Sciatic nerve (tissue), 2 donors: ENCODE data around the gene GRK3. TPM values are rescaled to one million over a fixed set of nuclear protein-coding genes. Genes with fewer than 3 reads are reported as not detected.
"Not testable (repeated sequence)": the region's sequence is repeated elsewhere in the genome, so short reads cannot be mapped to it uniquely, and the experiment has no call there.

Experiments used
- ATAC-seq: fragments of 200-7000 bp; cut with Tn5 transposase; one replicate; pipeline ENCODE4 v1.9.1; 2020; ENCODE audit warnings: mild to moderate bottlenecking, moderate library complexity
- DNase-seq: peaks from one replicate; pipeline ENCODE4 v3.0.0-alpha.2; 2020; ENCODE audit warnings: low spot score
- intact Hi-C: fragments of 100-400 bp; cut with DNase I; formaldehyde crosslinking; loops from one replicate; pipeline ENCODE4 v1.14.2; 2022
- total RNA-seq: library from RNA; stranded (reverse); fragmentation: NEBNext Ultra II Directional; extraction: Animal tissue kit (Norgen Biotek cat#: 25700); gene quantifications from one replicate; pipeline ENCODE4 v1.2.1, GENCODE V29; 2021
- donor health status: DM: no; HTN: no; CAD: no.
- donor health status: DM: no; HTN: no; CAD: no.

GRK3 gene
- total RNA-seq, 1 donor from 2014 or later: 13.5 TPM

DNA sequence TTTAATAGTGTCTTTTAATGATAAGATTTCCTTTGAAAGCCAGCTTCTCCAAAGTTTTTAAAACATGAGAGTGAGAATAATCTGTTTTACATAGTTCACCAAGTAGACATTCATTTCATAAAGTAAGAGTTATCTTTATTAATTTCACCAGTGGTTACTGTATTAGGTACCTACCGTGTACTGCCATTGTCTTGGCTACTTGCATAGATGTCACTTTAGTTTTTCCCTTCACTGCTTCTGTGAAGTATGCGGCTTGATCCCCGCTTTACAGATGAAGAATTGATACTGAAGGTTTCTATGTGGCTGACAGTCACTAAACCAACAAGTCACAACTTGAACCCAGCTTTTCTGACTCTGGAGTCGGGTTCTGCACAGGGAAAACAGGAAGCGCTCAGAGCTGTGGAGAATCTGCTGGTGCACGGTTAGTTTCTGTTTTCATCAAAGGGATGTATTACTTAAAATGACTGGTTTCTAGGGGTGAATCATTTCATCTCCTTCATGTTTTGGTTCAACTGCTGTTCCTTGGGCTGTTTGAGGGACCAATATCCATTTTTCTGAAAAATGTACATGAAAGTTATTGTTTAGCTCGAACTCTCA, 138.2 kb downstream of the GRK3 start:
- ATAC-seq (no peak), DNase-seq (no peak)
- intact Hi-C loops: no loop called here

- no peak for DNase-seq
- no peak for ATAC-seq
- intact Hi-C loops: loop anchor here (2.0 kb wide), 1 partner anchor 238 kb away; no protein-coding TSS in a partner anchor
Observed at GRCh38 chr22:25704701-25705100, 140.2 kb downstream of the GRK3 start.

- intact Hi-C loops: no loop called here
- ATAC-seq (no peak), DNase-seq (no peak)
Observed at GRCh38 chr22:25706197-25706596, 141.7 kb downstream of the GRK3 start.

DNA sequence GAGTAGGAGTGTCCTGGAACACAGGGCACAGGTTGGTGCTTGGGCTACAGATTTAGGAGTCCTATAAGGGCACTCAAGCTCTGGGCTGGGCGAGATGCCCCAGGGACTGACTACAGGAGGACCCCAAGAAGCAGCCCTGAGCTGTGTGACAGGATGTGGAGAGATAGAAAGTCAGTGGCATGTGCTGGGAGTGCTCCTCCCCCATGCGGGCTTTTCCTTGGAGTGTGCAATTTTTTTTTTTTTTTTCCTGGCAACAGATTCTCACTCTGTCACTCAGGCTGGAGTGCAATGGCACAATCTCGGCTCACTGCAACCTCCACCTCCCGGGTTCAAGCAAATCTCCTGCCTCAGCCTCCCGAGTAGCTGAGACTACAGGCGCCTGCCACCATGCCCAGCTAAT, 144.0 kb downstream of the GRK3 start:
- DNase-seq, intact Hi-C loops: not testable (repeated sequence)
- ATAC-seq: peak; percentile 20

DNA sequence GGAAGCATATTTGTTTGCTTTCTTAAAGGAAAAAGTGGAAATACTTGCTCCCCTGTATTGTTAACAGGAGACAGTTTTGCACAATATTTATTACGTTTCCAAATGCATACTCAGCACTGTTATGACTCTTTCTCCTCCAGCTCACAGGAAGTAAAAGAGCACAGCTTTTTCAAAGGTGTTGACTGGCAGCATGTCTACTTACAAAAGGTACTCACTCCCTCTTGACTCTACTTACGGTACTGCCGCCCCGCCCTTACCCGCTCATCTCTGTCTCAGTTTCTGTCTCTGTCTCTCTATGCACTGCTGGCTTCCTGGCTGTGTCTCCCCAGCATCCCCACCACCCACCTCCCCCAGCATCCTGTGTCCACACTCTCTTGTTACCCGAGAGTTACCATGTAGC, 145.3 kb downstream of the GRK3 start:
- intact Hi-C loops: no loop called here
- ATAC-seq: no peak

DNA sequence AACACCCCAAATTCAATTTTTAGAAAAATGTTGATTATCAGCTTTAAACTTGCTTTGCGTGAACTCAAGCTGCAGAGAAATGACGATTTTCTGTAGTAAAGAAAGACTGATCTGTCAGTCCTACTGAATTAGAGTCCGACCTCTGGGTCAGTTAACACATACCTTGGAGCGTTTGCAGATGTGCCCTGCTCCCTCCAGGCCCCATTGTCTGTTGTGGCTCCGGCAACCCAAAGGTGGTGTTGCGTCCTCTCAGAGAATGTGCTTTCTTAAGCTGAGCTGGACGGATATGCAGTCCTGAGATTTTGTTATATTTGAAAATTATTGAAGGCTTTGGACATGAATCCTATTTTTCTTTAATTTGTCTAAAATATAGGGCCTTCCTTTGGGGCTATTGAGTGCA, 146.0 kb downstream of the GRK3 start:
- DNase-seq (no peak), ATAC-seq (no peak)
- intact Hi-C loops: no loop called here

More for the DNA sequence above, 145.3 kb downstream of the GRK3 start:
- DNase-seq: no peak

- intact Hi-C loops: no loop called here
- DNase-seq: no peak
- ATAC-seq: no peak
Observed at GRCh38 chr22:25711491-25711890, 147.0 kb downstream of the GRK3 start.

- no peak for DNase-seq
- intact Hi-C loops: no loop called here
- no peak for ATAC-seq
Observed at GRCh38 chr22:25712661-25713400, 148.4 kb downstream of the GRK3 start.

- no peak for ATAC-seq
- intact Hi-C loops: no loop called here
- no peak for DNase-seq
Observed at GRCh38 chr22:25714070-25714469, 149.6 kb downstream of the GRK3 start.

DNA sequence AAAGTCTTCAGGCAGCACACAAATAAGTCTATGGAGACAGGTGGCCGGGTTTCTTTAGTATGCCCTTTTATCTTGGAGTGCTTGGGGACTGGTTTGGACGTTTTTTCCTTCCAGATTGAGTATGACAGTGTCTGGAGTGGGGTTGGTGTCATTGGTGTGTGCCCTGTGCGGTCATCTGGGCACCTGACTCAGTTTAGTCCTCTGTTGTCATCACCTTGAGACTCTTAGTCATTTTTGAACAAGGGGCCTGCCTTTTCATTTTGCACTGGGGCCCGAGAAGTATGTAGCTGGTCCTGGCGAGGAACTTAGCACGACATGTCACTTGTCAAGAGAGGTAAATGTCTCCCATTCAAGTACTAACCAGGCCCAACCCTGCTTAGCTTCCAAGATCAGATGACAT, 150.3 kb downstream of the GRK3 start:
- no peak for ATAC-seq

DNA sequence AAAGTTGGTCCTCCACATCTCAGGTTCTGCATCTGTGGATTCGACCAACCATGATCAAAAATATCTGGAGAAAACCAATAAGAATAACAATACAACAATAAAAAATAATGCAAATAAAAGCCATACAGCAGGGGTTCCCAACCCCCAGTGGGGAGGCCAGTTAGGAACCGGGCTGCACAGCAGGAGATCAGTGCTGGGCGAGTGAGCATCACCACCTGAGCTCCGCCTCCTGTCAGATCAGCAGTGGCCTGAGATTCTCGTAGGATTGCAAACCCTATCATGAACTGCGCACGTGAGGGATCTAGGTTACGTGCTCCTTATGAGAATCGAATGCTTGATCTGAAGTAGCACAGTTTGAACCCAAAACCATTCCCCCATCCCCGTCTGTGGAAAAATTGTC, 152.2 kb downstream of the GRK3 start:
- intact Hi-C loops: no loop called here
- DNase-seq (no peak), ATAC-seq (no peak)

More for the DNA sequence above, 150.3 kb downstream of the GRK3 start:
- intact Hi-C loops: no loop called here
- no peak for DNase-seq

DNA sequence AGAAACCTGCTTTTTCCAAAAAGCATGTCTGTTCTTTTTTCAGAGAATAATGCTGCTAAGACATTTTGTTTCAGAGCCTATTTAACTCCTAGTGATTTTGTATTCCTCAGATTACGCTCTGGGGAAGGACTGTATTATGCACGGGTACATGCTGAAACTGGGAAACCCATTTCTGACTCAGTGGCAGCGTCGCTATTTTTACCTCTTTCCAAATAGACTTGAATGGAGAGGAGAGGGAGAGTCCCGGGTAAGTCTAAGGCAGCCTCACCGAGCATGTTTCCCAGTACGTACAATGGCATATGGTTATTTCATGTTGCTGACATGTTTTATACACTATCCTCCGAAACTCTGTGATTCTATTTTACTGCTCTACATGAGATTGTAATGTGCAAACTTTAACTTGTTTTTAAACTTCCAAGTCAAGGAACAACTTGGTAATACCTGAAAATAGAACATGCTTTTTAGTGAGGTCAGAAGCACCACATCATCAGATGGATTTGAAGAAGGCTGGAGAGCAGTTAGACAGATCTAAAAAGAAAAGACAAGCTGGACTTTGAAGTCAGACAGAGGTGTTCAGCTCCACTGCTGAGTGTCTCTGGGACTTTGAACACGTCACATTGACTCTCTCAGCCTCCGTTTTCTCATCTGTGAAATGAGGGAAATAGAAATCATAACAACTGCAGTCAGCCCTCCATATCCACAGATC, 153.8 kb downstream of the GRK3 start:
- no peak for ATAC-seq
- intact Hi-C loops: no loop called here
- DNase-seq: no peak

- intact Hi-C loops: no loop called here
- ATAC-seq: no peak
- no peak for DNase-seq
Observed at GRCh38 chr22:25722223-25722622, 157.7 kb downstream of the GRK3 start.

DNA sequence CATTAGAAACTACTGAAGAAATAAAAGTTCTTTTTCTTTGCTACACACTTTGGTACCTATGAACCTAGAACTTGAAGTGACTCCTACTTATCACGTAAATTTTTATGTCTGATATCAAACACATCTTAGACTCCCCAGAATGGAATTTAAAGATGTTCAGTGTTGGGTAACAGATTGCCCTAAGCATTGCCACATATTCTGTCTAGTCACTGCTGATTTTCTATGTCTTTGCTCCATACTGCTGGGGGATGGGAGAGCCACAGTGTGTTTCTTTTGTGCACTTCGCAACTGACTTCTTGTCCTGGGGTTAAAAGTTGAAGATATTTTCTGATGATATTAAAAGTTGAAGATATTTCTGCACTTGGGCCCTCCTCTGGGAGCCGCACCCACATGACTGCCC, 158.2 kb downstream of the GRK3 start:
- DNase-seq (no peak), ATAC-seq (no peak)
- intact Hi-C loops: no loop called here

GRCh38 chr22:25726241-25726640, 161.8 kb downstream of the GRK3 start:
- intact Hi-C loops: no loop called here
- ATAC-seq (no peak), DNase-seq (no peak)

DNA sequence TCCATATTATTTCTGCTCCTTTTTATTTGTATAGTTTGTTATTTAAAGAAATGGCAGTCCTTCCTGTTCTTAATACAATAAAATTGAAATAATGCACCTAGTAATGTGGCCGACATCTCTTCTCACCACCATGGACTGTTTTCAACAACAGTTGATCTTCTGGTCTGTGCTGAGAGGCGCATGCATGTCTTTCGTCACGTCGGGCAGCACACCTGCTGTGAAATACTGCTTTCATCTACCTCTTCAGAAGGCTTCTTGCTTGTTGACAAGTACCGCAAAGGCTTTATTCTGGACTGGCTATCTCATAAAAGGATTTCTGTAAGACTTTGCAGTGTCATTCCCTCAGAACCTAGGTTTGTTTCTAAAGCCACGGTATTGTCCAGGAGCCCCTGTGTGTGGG, 163.6 kb downstream of the GRK3 start:
- intact Hi-C loops: no loop called here
- no peak for DNase-seq
- ATAC-seq: no peak

- DNase-seq (no peak), ATAC-seq (no peak)
- intact Hi-C loops: no loop called here
Observed at GRCh38 chr22:25729016-25729995, 164.8 kb downstream of the GRK3 start.

DNA sequence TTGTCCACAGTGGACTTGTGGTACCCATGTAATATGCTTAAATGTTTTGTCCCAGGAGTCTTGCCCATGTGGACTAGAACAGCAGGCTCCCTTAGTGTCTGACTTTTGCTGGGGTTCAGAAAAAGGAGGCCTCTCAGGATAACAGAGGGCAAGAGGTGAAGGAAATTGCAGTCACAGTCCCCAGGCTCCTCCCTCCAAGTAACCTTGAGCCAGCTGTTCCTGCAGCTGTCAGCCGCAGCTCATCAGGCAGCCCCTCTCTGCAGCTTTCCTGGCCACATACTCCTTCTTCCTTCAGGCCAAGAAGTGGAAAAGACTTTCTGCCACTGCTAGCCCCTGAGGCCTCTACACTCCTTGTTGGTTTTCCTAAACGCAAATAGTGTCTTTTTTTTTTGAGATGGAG, 171.2 kb downstream of the GRK3 start:
- intact Hi-C loops: no loop called here
- DNase-seq (no peak), ATAC-seq (no peak)

DNA sequence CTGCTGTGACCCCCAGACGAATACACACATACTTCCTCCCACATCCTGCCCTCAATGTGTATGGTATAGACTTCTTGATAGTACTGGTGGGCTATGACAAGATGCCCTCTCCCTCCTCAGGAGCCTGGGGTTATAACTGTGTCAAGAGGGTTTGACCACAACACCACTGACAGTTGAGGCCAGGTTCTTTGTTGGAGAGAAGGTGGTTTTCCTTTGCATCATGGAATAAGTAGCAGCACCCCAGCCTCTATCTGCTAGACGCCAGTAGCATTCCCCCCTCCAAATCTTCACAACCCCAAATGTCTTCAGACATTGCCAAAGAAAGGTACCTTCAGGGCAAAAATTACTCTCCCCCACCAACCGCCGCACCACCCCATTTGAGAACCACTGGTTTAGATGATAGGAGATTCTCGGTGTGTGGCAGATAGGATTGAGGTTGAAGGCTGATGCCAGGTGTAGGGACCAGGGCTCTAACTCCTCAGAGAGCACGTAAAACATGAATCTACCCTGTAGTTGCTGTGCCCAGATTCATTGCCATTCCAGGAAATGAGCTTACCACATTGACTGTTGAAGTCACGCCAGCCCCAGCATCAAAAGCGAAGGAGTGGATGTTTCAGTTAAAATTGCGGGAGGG, 172.0 kb downstream of the GRK3 start:
- DNase-seq: no peak
- intact Hi-C loops: no loop called here
- no peak for ATAC-seq
